ENCODE data around the gene TK2. TPM values are rescaled to one million over a fixed set of nuclear protein-coding genes. Genes with fewer than 3 reads are reported as not detected.

Gene TK2
- total and polyA plus RNA-seq, 9 of the 15 experiments (the other 6 are each of a cell fraction or from before 2014, with no cell fraction given), result 1.1 to 10.2 (median 5.3) TPM

- Histone ChIP-seq H3K9me1 (ENCODE audit: control insufficient read depth, insufficient read depth, low read length) (no peaks in the 10 kb centered on the region), H3K27me3 (ENCODE audit: control insufficient read depth in 2 of 2, insufficient read depth in 2 of 2, low read length in 2 of 2) (no peaks in the 10 kb centered on the region), H4K20me1 (replicated peaks; ENCODE audit: control insufficient read depth, insufficient read depth, low read length) (no peaks in the 10 kb centered on the region), H3K4me2 (ENCODE audit: insufficient read depth, low read length) (no peak overlapping the region), H3K9me3 (replicated peaks; ENCODE audit: control insufficient read depth, insufficient read depth, low read depth, low read length) (no peaks in the 10 kb centered on the region), H3K4me1 (replicated peaks in 1 of 2; ENCODE audit: control insufficient read depth in 2 of 2, insufficient read depth in 2 of 2, low read length in 2 of 2) (peaks cover 34 to 55% of the 10 kb centered on the region in 2 experiments), H3K79me2 (ENCODE audit: control insufficient read depth, insufficient read depth, low read length) (no peaks in the 10 kb centered on the region), H3K36me3 (ENCODE audit: control insufficient read depth, insufficient read depth, low read length) (no peaks in the 10 kb centered on the region), H3K27ac (ENCODE audit: extremely low read depth, low read depth, low read length) (no peak overlapping the region), H3K9ac (ENCODE audit: insufficient read depth in 1 of 2, low read depth in 2 of 2, low read length in 2 of 2) (no peak overlapping the region; a peak in 2 of 4 replicates), H2AFZ (ENCODE audit: low read depth, low read length) (no peak overlapping the region), H3K4me3 (no peak overlapping the region)
- in situ Hi-C loops (cut with MboI), result no loop called here
- WGBS (ENCODE audit: insufficient coverage, low coverage, missing lambda C conversion rate), result 88% methylated on average over 5 of the region's 5 CpGs
- no peak for DNase-seq (ENCODE audit: extremely low read depth in 1 of 4, low spot score in 3 of 4)
- ChIA-PET POLR2A (interaction anchor here (0.6 to 2.2 kb wide), 6 partner anchors 8 to 116 kb away, joined by 3 to 7 read pairs (median 4); no protein-coding TSS in a partner anchor), CTCF (ENCODE audit: low intra/inter-chr PET ratio) (no interaction called here)
- no peak for ATAC-seq
- intact Hi-C loops (cut with micrococcal nuclease), result no loop called here
- BruUV-seq (replicated peaks), result no TSS peak
- TF ChIP-seq MCM5 (IDR thresholded peaks at IDR 0.05; ENCODE audit: low read depth), result no peak
- TF ChIP-seq ZNF584 (CRISPR knock-in tag; IDR thresholded peaks at IDR 0.05; ENCODE audit: low read depth), result peak; percentile 45; the same call in 1 of the 2 replicates
- no peak for FAIRE-seq
Measured at GRCh38 chr16:66521252-66521713, 28.6 kb downstream of the TK2 start.

GRCh38 chr16:66520406-66521170 is 29.3 kb downstream of the TK2 start:
- Histone ChIP-seq H2AFZ (ENCODE audit: low read depth, low read length) (no peak overlapping the region), H3K4me2 (ENCODE audit: insufficient read depth, low read length) (no peak overlapping the region), H3K9me3 (replicated peaks; ENCODE audit: control insufficient read depth, insufficient read depth, low read depth, low read length) (no peaks in the 10 kb centered on the region), H3K27me3 (ENCODE audit: control insufficient read depth in 2 of 2, insufficient read depth in 2 of 2, low read length in 2 of 2) (no peaks in the 10 kb centered on the region), H4K20me1 (replicated peaks; ENCODE audit: control insufficient read depth, insufficient read depth, low read length) (no peaks in the 10 kb centered on the region), H3K9me1 (ENCODE audit: control insufficient read depth, insufficient read depth, low read length) (no peaks in the 10 kb centered on the region), H3K4me3 (no peak overlapping the region), H3K27ac (ENCODE audit: extremely low read depth, low read depth, low read length) (no peak overlapping the region), H3K9ac (ENCODE audit: insufficient read depth in 1 of 2, low read depth in 2 of 2, low read length in 2 of 2) (no peak overlapping the region; a peak in 1 of 4 replicates), H3K4me1 (replicated peaks in 1 of 2; ENCODE audit: control insufficient read depth in 2 of 2, insufficient read depth in 2 of 2, low read length in 2 of 2) (peaks cover 36 to 53% of the 10 kb centered on the region in 2 experiments), H3K36me3 (ENCODE audit: control insufficient read depth, insufficient read depth, low read length) (no peaks in the 10 kb centered on the region), H3K79me2 (ENCODE audit: control insufficient read depth, insufficient read depth, low read length) (no peaks in the 10 kb centered on the region)
- no TSS peak for BruUV-seq (replicated peaks)
- no peak for DNase-seq (ENCODE audit: extremely low read depth in 1 of 4, low spot score in 3 of 4)
- ChIA-PET POLR2A (interaction anchor here (0.6 to 2.2 kb wide), 5 partner anchors 9 to 116 kb away, joined by 3 to 7 read pairs (median 4); no protein-coding TSS in a partner anchor), CTCF (ENCODE audit: low intra/inter-chr PET ratio) (no interaction called here)
- intact Hi-C loops (cut with micrococcal nuclease), result no loop called here
- FAIRE-seq, result no peak
- 71% methylated on average over 14 of the region's 14 CpGs for WGBS (ENCODE audit: insufficient coverage, low coverage, missing lambda C conversion rate)
- in situ Hi-C loops (cut with MboI), result no loop called here
- no peak for ATAC-seq
- TF ChIP-seq RNF219 (CRISPR knock-in tag; IDR thresholded peaks at IDR 0.05) (no peak), ZBTB1 (CRISPR knock-in tag; IDR thresholded peaks at IDR 0.05; ENCODE audit: borderline replicate concordance, low read depth) (no peak)
